Adrenal gland (tissue), 5 donors: ENCODE results near the gene MLN.

Experiments
- POLR2A ChIP-seq, 2 donors: fragments of 450-650 bp; IDR thresholded peaks; one replicate each; pipeline ENCODE4 v1.6.1; 2017; ENCODE audit warnings: antibody characterized with exemption in 2 of 2, mild to moderate bottlenecking in 2 of 2, moderate library complexity in 1 of 2
- TF ChIP-seq, protein P1 (sequence below), 6 experiments: fragments of 450-650 bp in 4 of 6; fragments of 200-600 bp in 2 of 6; sonication (generic) in 1 of 6; IDR thresholded peaks; 1 replicate in 5 of 6; 2 replicates in 1 of 6; pipeline versions ENCODE4 v1.5.1 to v1.8.0; 2016 to 2021; ENCODE audit warnings: antibody characterized with exemption in 6 of 6, mild to moderate bottlenecking in 2 of 6, moderate library complexity in 1 of 6
- donor health status: DM: no; HTN: no; CAD: no.

DNA sequence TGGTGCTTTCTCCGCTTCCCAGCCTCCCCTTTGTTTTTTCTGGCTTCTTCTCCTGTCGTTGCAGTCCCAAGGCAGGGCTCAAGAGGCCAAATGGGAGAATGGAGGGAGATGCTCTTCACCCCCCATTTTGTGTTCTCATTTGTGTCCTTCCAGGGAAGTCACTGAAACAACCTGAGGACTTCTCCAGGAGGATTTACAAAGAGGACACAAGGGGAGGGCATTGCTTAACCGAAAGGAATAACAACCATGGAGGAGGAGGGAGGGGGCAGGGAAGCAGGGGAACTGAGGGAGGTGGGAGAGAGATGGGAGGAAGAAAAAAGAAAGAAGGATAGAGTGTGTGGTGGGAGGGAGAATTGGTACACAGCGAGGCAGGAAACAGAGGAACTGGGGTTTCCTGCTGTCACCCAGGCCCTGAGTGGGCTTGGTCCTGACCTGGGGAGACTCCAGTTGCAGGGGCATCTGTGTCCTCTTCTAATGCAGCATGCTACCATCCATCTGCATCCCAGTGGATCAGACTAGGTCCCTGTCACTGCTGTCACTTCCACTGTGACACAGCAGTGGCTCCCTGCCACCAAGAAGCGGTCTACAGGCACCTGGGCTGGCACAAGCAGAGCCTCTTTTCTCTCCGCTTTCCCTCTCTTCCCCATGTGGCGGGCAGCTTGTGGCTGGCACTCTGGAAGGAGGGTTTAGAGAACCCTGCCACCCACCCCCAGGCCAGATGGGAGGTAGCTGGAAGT, 17.1 kb upstream of the MLN start:
- TF ChIP-seq, protein P1, sequence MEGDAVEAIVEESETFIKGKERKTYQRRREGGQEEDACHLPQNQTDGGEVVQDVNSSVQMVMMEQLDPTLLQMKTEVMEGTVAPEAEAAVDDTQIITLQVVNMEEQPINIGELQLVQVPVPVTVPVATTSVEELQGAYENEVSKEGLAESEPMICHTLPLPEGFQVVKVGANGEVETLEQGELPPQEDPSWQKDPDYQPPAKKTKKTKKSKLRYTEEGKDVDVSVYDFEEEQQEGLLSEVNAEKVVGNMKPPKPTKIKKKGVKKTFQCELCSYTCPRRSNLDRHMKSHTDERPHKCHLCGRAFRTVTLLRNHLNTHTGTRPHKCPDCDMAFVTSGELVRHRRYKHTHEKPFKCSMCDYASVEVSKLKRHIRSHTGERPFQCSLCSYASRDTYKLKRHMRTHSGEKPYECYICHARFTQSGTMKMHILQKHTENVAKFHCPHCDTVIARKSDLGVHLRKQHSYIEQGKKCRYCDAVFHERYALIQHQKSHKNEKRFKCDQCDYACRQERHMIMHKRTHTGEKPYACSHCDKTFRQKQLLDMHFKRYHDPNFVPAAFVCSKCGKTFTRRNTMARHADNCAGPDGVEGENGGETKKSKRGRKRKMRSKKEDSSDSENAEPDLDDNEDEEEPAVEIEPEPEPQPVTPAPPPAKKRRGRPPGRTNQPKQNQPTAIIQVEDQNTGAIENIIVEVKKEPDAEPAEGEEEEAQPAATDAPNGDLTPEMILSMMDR (IDR thresholded peaks at IDR 0.05): no peak
- TF ChIP-seq POLR2A (IDR thresholded peaks at IDR 0.05): no peak
